Right renal pelvis (tissue), 4 donors: Measurements from ENCODE around the gene TAGLN. TPM values are rescaled to one million over a fixed set of nuclear protein-coding genes. Genes with fewer than 3 reads are reported as not detected.

Experiments
- DNase-seq, 4 donors: peaks; one replicate each; pipeline ENCODE4 v3.0.0-alpha.2; 2013; ENCODE audit warnings: low read depth in 4 of 4, low spot score in 3 of 4, missing footprints in 1 of 4
- polyA plus RNA-seq, 4 donors: library from polyadenylated mRNA; unstranded; fragments of 120-200 nt; gene quantifications; one replicate each; pipeline ENCODE4 v1.2.1, GENCODE V29; 2013; ENCODE audit not compliant: insufficient read length in 4 of 4

TAGLN gene
- polyA plus RNA-seq, 4 donors, result 110 to 181 (median 125) TPM

GRCh38 chr11:117210620-117211019, 11.4 kb downstream of the TAGLN start:
- no peak for DNase-seq

GRCh38 chr11:117212697-117213355, 13.7 kb downstream of the TAGLN start:
- no peak for DNase-seq

GRCh38 chr11:117214404-117215110, 15.4 kb downstream of the TAGLN start:
- no peak for DNase-seq

- DNase-seq, result no peak
These were observed 18.2 kb downstream of the TAGLN start for GRCh38 chr11:117217141-117218084.

- no peak for DNase-seq
These were observed 19.2 kb downstream of the TAGLN start for GRCh38 chr11:117218133-117218915.

GRCh38 chr11:117219001-117219400, 19.8 kb downstream of the TAGLN start:
- DNase-seq, result no peak

- DNase-seq, result no peak
These were observed 20.3 kb downstream of the TAGLN start for GRCh38 chr11:117219455-117219854.

GRCh38 chr11:117219995-117220394, 20.8 kb downstream of the TAGLN start:
- DNase-seq, result no peak

- no peak for DNase-seq
These were observed 21.4 kb downstream of the TAGLN start for GRCh38 chr11:117220568-117220967.

- no peak for DNase-seq
These were observed 22.0 kb downstream of the TAGLN start for GRCh38 chr11:117220999-117221774.

GRCh38 chr11:117221775-117222517, 22.8 kb downstream of the TAGLN start:
- no peak for DNase-seq

- no peak for DNase-seq
These were observed 24.0 kb downstream of the TAGLN start for GRCh38 chr11:117222991-117223740.

- no peak for DNase-seq
These were observed 24.8 kb downstream of the TAGLN start for GRCh38 chr11:117223741-117224689.

- no peak for DNase-seq
These were observed 26.5 kb downstream of the TAGLN start for GRCh38 chr11:117225553-117226170.

GRCh38 chr11:117226388-117227385, 27.5 kb downstream of the TAGLN start:
- DNase-seq, result peak; percentile 66 to 78 (median 70)
